GM19455 (cell line): ENCODE results near the gene S100A10.

Source experiments
- ATAC-seq: cut with Tn5 transposase; IDR thresholded peaks from one replicate; pipeline ENCODE4 v1.9.1; 2021; ENCODE audit not compliant: unreplicated experiment

S100A10 gene

GRCh38 chr1:152013664-152014237 lies 20.1 kb upstream of the S100A10 start:
- ATAC-seq = no peak

GRCh38 chr1:152009691-152010090 lies 16.0 kb upstream of the S100A10 start:
- no peak for ATAC-seq

- no peak for ATAC-seq
These were observed 13.4 kb upstream of the S100A10 start for GRCh38 chr1:152007047-152007446.

GRCh38 chr1:152005360-152005912 lies 11.8 kb upstream of the S100A10 start:
- ATAC-seq = no peak

- ATAC-seq = no peak
These were observed 10.3 kb upstream of the S100A10 start for GRCh38 chr1:152003846-152004442.

GRCh38 chr1:152002960-152003359 lies 9.3 kb upstream of the S100A10 start:
- no peak for ATAC-seq

GRCh38 chr1:152001631-152002584 lies 8.2 kb upstream of the S100A10 start:
- ATAC-seq = no peak

- no peak for ATAC-seq
These were observed 7.4 kb upstream of the S100A10 start for GRCh38 chr1:152000964-152001630.

GRCh38 chr1:151998611-151999362 lies 5.1 kb upstream of the S100A10 start:
- no peak for ATAC-seq

GRCh38 chr1:151997284-151997570 lies 3.6 kb upstream of the S100A10 start:
- no peak for ATAC-seq

- no peak for ATAC-seq
These were observed 2.1 kb upstream of the S100A10 start for GRCh38 chr1:151995774-151996173.

GRCh38 chr1:151994956-151995355 lies 1.3 kb upstream of the S100A10 start:
- ATAC-seq = no peak

GRCh38 chr1:151993084-151993733 lies 450 bp downstream of the S100A10 start:
- ATAC-seq = no peak

GRCh38 chr1:151992303-151993083 lies 1.2 kb downstream of the S100A10 start:
- ATAC-seq = no peak

- ATAC-seq = no peak
These were observed 1.9 kb downstream of the S100A10 start for GRCh38 chr1:151991663-151992302.

GRCh38 chr1:151990856-151991198 lies 2.8 kb downstream of the S100A10 start:
- no peak for ATAC-seq

- ATAC-seq = no peak
These were observed 3.4 kb downstream of the S100A10 start for GRCh38 chr1:151990058-151990855.

GRCh38 chr1:151989211-151989862 lies 4.3 kb downstream of the S100A10 start:
- no peak for ATAC-seq
